Measurements from ENCODE around the gene NRAP.
"Not testable (repeated sequence)": the region's sequence is repeated elsewhere in the genome, so short reads cannot be mapped to it uniquely, and the experiment has no call there.

The NRAP gene

DNA sequence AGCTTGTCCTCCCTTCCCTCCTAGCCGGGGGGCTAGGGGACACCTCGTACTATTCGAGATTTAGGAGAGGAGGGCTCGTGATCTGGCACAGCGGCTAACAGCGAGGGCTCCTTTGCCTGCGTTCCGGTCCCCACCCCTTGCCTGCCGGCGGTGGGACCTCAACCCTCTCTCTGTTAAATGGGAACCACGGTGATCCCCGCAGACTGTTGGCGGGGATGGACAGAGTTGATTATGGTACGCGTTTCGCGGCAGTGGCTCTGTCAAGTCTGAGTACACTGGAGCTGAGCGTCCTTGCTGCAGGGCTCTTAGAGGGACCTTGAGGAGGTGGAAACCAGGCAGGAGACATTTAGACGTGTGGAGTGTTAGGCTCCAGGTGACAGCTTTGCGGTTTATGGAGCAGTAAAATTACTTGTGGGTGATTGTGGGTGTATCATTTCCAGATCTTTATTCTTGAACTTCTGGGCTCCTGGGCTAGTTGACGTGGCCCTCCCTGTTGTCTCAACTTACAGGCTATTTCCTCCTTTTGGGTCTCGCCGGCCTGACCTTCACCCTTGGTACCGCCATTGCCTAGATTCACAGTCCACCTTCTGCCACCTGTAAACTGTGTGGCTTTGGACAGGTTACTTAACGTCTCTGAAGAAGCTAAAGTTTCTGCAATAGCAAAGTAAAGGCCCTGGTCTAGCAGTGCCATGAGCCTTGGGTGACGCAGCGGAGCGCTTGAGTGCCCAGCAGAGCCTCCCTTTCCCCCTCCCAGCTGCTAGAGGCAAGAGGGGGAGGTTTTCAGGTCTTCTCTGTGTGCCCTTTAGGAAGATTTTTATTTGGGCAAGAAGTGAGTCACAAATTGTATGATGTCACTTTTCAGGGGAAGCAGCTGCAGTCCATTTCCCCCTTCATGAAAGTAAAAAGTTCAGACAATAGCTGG is 16.6 kb upstream of the NRAP start:
- DNase-seq, result no peak

DNA sequence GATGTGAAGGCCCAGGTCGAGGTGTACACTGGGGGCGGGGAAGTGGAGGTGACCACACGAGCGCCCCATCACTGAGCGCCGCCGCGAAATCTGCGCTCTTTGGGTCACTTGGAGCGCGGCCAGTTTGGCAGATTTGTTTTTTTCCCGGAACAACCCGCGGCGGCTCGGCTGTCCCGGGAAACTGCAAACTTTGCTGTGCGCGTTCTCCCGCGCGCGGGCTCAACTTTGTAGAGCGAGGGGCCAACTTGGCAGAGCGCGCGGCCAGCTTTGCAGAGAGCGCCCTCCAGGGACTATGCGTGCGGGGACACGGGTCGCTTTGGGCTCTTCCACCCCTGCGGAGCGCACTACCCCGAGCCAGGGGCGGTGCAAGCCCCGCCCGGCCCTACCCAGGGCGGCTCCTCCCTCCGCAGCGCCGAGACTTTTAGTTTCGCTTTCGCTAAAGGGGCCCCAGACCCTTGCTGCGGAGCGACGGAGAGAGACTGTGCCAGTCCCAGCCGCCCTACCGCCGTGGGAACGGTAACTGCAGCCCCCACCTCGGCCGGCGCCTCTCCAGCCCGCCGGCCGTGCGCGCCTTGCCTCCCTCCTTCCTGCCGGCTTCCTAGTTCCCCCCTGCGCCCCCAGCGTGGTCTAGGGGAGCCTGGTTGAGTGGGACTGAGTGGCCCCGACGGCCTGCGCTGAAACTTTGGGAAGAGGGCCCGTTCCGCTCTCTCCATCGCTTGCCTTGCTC is 15.8 kb upstream of the NRAP start, which contains the start of gene CASP7:
TSS of gene CASP7 (plus strand) at position 450 of the 727 bp plus-strand sequence. CDS start 17,582 bp downstream, outside the sequence.
- DNase-seq, result peak; percentile 51

DNA sequence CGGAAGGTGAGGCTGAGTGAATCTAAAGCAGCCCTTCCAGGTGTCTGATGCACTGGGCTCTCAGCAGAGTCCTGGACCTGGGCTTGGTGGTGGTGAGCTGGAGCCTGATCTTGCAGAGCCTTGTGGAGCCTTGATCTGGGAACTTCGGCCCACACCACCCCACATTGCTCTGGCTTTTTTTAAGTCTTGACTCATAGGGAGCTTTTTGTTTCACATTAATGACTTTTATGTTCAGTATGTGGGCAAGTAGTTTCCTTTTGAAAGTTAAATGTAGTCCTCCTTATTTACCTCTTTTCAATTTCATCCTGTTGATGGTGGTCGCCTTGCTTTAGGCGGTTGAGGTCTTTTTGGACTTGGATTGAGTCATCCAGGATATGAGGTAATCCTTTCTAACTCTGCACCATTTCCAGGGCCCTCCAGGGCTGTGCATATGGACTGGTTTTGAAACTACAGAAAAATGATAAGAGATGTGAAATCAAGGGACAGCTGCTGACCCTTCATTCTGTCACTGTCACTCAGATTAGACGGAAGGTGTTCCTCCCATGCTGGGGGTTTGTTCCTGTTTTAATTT is 2.9 kb upstream of the NRAP start:
- DNase-seq, result no peak

DNA sequence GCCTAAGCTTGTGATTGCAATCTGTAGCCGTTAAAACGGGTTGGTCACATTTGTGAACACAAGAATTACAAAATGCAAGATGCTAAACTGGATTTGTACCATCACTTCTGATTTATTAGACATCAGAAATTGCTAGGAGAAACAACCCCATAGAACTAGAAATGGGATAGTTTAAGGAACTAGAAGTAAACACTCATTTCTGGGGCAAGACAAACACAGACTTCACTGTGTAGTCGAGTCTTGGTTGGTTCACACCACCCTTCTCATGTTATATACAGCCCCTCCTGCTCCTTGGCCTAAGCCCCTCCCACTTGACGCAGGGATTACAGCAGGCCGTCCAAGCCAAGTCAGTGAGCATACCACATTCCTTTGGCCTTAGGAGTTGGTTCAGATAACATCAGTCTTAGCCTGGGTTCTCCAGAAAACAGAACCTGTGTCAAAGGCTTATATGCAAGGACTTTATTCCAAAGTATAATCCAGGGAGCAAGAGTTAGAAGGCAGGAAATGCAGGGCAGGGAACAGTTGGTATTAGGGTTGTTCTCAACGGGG is 2.0 kb upstream of the NRAP start:
- DNase-seq, result no peak

DNA sequence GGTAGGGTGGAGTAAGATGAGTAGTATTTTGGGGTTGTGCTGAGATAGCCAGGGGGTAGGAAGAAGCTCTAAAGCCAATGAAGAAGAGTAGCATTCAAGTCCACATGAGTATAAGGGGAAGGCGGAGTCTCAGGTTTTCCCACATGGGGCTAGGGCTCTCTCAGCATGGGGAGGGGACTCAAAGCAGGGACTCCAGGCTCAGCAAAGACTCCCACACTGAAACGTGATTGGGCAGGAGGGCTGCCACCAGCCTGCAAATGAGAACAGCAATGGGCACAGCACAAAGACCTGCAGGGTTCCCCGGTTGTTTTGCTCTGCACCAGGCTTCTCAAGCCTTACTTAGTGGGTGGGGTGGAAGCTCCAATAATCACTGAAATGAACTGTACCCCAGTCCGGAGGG is 1.5 kb upstream of the NRAP start:
- no peak for DNase-seq

DNA sequence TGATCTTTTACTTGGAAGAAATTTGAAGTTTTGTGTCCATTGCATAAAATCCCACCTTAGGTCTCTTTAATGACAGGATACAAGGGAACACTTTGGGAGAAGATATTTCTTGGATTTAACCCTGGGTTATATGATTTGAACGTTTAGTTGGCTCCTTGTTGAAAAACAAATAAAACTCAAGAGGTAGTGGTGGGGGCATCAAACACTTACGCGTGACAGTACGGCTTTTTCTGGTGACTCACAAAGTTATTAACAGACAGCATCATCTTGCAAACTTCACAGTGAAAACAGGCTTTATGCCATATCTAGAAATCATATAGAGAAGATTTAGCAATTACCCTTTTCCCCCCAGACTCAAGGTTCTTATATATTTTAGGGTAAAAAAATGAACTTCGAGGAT is 699 bp downstream of the NRAP start:
- no peak for DNase-seq

DNA sequence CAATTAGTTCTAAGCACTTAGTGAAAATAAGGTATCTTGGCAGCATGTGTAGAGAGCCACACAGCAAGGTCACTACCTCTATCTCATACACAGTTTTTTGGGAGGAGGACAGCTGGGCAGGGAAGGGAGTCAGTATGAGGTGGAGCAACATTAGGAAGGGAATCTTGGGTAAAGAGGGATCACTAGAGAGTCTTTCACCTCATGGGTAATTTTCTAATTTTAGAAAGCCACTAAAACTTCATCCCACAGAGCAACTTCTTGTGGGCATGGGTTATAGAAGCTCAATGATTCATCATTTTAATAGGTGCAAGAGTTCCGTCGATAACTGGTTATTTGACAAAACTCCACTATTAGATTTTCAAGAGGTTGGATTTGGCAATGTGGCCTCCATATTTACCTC is 2.5 kb downstream of the NRAP start:
- DNase-seq, result no peak

DNA sequence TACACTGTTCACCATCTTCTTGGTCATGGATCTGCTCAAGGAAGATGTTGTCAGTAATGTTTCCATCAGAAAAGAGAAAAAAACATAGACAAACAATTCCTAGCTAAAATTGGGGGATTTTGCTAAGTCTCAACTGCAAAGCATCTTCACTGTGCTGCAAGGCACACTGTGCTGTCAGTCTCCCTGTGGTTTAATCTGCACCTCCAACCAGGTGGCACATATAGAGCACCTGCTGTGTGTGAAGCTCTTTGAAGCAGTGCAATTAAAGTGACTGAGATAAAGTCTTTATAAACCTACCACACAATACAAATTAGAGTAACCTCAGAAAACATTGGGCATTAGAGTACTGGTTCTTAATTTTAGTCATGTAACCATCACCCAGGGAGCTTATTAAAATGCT is 6.3 kb downstream of the NRAP start:
- no peak for DNase-seq

DNA sequence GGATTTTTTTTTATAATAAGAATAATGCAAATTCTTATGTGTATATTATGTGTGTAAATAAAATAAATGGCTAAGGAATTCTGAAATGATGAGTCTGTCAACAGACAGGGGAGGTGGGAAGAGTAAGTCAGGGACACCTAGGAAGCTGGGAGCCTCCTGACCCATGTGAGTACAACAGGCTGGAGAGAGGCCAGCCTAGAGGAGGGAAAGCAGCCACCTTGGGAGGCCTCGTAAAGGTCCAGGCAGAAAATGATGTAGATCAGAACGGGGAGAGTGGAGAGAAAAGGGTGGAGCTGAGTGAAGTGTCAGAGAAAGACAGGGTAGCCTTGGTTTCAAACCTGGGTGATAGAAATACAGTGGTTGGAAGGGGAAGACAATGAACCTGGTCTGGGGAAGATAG is 6.9 kb downstream of the NRAP start:
- no peak for DNase-seq

DNA sequence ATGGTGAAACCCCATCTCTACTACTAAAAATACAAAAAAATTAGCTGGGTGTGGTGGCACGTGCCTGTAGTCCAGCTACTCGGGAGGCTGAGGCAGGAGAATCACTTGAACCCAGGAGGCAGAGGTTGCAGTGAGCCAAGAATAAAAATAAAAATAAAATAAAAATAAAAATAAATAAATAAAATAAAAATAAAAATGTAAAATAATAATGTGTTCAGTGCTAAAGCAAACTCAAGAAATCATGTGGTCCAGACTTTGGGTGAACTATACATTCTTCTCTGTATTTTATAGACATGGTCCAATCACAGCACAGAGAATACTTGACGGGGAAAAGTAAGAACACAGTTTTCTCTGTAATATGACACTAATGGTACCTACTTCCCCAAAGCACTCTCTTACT is 11.4 kb downstream of the NRAP start:
- DNase-seq, result not testable (repeated sequence)

DNA sequence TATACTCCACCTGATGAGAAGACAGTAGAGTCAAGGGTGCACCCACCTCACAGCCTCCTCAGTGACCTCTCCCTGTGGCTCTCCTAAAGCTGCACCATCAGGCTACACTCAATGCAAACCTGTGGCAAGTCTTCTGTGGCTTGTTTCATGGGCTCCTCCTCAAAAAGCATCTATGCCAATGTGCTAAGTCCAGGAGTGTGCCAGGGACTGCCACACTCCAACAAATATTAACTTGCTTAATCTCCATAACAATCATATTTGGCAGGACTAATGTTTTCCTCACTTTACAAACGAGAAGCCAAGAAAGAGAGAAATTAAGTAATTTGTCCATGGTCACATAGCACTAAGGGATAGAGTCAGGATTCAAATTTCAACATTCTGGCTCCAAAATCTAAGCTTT is 11.9 kb downstream of the NRAP start:
- no peak for DNase-seq

DNA sequence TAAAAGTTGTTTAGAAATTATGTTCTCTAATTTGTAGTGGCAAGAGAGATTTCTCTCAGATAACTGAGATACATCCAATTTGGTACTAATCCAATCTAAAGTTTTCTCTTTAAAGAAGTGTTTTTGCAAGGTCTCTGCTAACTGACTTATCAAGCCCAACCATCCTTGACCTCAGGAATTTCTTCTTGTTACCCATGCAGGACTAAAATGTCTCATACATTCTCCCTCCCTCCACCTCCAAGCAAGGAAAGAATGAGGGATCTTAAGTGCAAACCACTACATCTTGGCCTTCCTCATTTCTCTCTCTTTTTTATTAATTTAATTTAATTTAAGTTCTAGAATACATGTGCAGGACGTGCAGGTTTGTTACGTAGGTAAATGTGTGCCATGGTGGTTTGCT is 12.8 kb downstream of the NRAP start:
- no peak for DNase-seq

DNA sequence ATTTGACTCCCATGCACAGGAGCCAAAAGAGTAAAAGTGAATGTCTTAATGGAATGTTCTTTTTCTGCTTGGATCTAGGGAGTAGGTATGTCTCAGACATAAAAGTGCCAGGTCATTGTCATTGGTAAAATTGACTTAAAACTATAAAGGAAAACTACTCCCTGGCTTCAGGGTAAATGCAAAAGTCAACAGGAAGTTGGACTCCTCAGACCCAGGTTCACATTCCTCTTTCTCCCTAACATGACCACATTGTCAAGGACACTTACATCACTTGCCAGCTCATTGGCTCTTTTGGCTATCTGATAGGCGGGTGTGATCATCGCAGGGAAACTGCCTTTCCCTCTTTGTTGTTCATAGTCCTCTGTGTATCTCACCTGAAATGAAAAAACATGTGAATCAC is 13.7 kb downstream of the NRAP start:
- no peak for DNase-seq

DNA sequence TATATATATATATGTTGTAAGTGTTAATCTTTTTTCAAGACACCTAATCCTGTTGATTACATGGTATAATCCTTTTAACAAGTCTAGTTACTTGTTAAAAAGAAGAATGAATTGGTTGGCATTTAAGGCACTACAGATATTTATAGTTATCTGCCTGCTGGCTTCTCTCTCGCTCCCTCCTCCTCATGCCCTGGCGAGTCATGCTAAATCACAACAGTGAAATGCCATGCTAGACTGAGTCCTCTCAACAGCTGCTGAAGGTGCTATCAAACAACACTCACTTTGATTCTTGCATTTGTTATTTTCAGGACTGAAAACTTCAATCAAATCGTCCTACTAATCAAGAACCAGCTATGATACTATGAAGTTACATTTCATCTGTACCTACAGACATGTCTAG is 15.4 kb downstream of the NRAP start:
- DNase-seq, result no peak

DNA sequence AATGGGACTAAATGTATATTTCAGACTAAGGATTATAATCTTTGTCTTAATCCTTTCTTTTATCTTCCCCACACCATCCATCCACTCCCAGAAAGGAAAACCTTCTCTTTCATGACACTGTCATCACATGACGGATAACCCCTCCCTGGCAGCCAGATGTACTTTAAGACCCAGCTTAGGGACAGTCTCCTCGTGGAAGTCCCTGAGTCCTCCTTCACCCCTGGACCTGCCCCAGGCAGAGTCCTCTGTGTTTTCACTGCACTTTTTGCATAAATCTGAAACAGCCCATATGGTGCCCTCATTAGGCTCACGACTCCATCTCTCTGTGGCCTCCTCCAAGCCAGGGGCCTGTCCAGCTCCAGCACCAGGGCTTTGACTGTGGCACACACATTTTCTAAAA is 16.0 kb downstream of the NRAP start:
- DNase-seq, result no peak

DNA sequence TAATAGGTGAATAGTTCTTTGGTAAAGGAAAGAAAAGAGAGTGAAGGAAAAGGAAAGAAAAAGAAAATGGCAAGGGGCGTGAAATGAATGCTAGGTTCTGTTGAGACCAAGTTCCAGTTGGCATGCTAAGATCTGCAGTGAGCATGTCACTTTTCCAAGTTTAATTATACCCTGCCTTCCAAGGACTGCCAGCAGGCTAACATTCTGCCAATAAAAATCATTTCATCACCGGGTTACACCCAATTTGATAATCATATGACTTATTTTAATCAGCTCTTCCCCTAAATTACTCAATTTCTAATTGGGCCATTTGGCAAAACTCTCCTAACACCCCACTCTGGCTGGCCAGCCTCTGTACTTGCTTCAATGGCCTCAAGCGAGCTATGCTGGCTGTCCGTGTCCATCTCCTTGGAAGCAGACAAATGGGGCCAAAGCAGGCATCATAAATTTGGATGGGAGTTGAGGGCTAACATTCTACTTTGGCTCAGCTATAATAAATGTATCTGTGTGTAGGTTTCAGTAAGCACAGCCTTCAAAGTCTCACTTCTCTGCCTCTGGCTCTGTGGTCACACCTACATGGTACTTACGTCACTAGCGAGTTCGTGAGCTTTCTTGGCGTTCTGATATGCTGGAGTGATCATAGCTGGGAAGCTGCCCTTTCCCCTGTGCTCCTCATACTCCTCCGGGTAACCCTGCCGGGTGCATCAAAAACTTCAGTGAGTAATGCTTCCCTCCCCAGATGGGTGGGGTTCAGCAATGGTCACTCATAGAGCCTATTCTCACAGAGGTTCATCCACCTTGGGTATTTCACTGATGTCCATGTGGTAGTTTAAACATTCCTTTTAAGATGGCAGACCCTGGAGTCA is 17.3 kb downstream of the NRAP start:
- no peak for DNase-seq

DNA sequence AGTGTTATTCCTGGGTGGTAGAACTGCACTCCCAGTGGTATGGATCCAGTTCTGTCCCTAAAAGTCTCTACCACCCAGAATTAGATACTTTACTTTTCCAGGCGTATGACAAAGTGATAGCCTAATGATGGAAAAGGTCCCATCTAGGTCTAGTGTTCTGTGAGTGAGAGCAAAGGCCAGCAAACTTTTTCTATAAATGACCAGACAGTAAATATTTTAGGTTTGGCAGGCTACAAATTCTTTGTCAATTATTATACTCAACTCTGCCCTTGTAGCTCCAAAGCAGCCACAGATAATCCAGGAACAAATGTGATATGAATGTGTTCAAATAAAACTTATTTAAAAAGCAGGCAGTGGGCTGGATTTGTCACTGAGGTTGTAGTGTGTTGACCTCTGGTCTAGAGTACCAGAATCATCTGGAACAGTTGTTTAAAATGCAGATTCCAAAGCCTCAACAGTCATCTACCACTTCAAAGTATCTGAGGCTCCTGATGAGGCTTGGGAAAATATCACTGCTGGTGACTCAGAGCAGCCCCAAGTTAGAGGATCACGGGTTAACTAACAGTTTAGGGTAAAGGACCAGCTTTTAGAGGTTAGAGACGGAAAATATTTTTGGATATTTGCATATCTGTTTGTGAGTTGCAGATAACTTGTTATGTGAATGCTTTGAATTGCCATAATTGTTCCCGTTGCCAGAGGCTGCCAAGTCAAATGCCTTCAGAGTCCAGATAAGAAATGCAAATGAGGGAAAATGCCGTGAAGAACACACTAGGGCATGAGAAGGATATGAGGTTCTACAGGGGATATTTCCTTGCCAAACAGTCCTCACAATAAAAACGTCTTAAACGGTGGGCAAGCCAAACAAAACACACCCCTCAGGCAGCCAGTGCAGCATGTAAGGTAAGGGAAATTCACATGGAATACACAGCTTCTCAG is 19.4 kb downstream of the NRAP start:
- DNase-seq, result no peak

DNA sequence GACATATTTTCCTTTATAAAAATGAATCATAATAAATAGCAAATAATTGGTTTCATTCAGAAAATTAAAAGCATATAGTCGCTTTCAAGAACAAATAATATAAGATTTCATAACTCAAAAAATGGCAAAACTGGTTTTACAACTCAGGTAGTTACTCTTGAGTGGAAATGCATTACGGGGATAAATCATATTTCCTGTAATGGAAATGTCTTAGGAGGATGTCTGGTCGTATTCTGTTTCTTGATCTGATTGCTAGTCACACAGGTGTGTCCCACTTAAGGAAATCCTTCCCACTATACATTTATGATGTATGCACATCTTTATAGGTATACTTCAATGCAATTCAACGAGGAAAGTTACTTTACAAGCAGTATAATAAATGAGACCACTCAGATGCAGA is 20.7 kb downstream of the NRAP start:
- no peak for DNase-seq

DNA sequence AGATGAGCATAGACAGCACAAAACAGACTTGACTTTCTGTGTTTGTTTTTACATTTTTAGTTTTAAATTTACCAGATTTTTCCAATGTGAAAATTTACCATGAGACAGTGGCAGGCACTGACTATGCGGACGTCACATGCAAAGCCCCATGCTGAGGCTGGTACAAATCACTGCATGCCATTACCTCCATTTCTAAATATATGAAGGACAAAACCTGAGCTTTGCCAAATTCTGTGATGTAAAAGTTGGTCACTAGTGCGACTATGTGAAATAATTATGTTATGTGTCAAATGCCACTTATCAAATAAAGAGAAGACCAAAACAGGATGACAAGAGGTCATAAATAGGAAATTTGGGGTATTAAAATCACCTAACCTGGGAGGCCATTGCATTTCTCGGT is 22.1 kb downstream of the NRAP start:
- DNase-seq, result no peak

DNA sequence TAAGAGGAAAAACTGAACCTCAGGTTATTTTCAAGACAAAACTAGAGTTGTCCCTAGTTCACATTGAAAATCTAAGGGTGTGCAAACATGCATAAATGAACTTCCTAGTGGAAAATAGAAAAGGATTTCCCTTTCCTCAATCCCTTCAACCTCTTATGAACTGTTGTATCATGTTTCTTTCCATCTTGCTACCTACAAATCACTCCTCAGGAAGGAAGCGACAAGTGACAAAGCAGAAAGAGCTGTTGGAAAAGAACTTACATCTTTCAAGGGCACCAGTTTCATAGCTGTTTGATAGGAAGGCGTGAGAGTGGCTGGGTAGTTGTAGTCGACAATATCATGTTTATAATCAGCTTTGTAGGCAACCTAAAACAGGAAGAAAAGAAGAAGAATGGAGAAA is 23.9 kb downstream of the NRAP start:
- DNase-seq, result no peak

DNA sequence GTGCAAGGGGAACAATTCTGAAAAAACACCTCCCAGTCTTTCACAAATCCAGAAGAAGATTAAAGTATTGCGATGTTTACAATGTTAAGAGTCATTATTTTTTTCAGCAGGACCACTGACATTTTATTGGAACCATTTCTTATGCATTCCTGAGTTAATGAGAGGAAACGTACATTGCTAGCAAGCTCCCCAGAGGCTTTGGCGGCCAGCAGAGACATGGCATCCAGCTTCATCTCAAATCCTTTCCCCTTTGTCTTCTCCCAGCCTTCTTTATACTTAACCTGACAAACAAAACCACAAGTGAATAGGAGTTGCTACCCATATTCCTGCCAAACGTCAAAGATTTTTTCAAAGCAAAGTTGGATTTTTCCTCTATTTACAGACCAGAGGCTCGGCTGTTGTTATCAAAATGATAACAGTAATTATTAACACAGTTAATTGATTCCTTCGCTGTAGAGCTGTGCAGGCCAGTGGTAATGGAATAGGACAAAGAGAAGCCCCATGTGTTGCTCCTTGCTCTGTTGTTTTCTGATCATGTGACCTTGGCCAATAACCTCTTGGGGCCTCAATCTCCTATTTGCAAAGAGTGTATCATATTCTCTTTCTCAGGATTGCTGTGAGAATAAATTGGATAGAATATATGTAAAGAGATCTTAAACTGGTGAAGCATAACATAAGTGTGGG is 32.0 kb downstream of the NRAP start:
- DNase-seq, result no peak

Data from NCI-H2029 (cell line).